Aorta (tissue), 5 donors: Measurements from ENCODE around the gene PKP4. TPM values are rescaled to one million over a fixed set of nuclear protein-coding genes. Genes with fewer than 3 reads are reported as not detected.

Experiments used
- ATAC-seq: fragments of 200-7000 bp; cut with Tn5 transposase; one replicate; pipeline ENCODE4 v1.9.1; 2022; ENCODE audit warnings: moderate library complexity; ENCODE audit not compliant: low FRiP score
- DNase-seq, 2 donors: peaks; one replicate each; pipeline ENCODE4 v3.0.0-alpha.2; 2020
- H3K27ac ChIP-seq, 2 donors: one replicate each; pipeline ENCODE4 v1.5.1; 2013; ENCODE audit warnings: low read length in 2 of 2, mild to moderate bottlenecking in 2 of 2, moderate library complexity in 2 of 2, control low read depth in 1 of 2, inconsistent platforms in 1 of 2, low read depth in 1 of 2
- H3K27me3 ChIP-seq, 2 donors: one replicate each; pipeline ENCODE4 v1.6.1; 2013; ENCODE audit warnings: control low read depth in 1 of 2, low read length in 1 of 2, mild to moderate bottlenecking in 1 of 2, moderate library complexity in 1 of 2; ENCODE audit not compliant: insufficient read depth in 2 of 2, control insufficient read depth in 1 of 2
- H3K36me3 ChIP-seq, 2 donors: one replicate each; pipeline ENCODE4 v1.6.1; 2013; ENCODE audit warnings: control low read depth in 1 of 2, low read length in 1 of 2, mild to moderate bottlenecking in 1 of 2; ENCODE audit not compliant: insufficient read depth in 2 of 2, control insufficient read depth in 1 of 2
- H3K4me1 ChIP-seq, 2 donors: one replicate each; pipeline ENCODE4 v1.6.1; 2013; ENCODE audit warnings: low read length in 2 of 2, control low read depth in 1 of 2, mild to moderate bottlenecking in 1 of 2, moderate library complexity in 1 of 2; ENCODE audit not compliant: insufficient read depth in 2 of 2, control insufficient read depth in 1 of 2
- H3K4me3 ChIP-seq, 2 donors: one replicate each; pipeline ENCODE4 v1.5.1; 2013; ENCODE audit warnings: low read length in 2 of 2, control low read depth in 1 of 2, mild to moderate bottlenecking in 1 of 2
- H3K9me3 ChIP-seq: one replicate; pipeline ENCODE4 v1.6.1; 2013; ENCODE audit warnings: mild to moderate bottlenecking, low read length; ENCODE audit not compliant: control insufficient read depth
- WGBS, 2 donors: extraction: QIAGEN DNeasy Blood & Tissue Kit; methylation state at CpG; one replicate each; pipeline ENCODE4 v1.1.7; 2013; 5-methylcytosine and 5-hydroxymethylcytosine counted together
- intact Hi-C, 2 donors: fragments of 100-400 bp; cut with DNase I; formaldehyde crosslinking; loops; one replicate each; pipeline versions ENCODE4 v1.14.2 to v1.15.0; 2022
- polyA plus RNA-seq, 2 donors: library from polyadenylated mRNA; stranded (reverse); fragments of 200-250 nt; gene quantifications; one replicate each; pipeline ENCODE4 v1.2.3, GENCODE V29; 2013
- total RNA-seq, 2 donors: library from RNA; stranded (reverse); fragmentation: NEBNext Ultra II Directional; extraction: Animal tissue kit (Norgen Biotek cat#: 25700); gene quantifications; one replicate each; pipeline ENCODE4 v1.2.1, GENCODE V29; 2021
- donor health status: healthy with polysubstance abuse.
- donor health status: Bipolar disorder and iron deficiency.
- donor health status: DM: no; HTN: no; CAD: no.
- donor health status: DM: no; HTN: no; CAD: no.
- donor health status: DM: yes; HTN: yes; CAD: no.

The PKP4 gene
- total and polyA plus RNA-seq, 4 donors = 17.7 to 128 (median 44.0) TPM

- no peaks in the 10 kb centered on the region for H3K27me3 ChIP-seq
- peaks cover 3% of the 10 kb centered on the region for H3K9me3 ChIP-seq
- intact Hi-C loops = no loop called here
- 60 to 61% methylated on average over 3 of the region's 3 CpGs for WGBS, 2 donors
- H3K4me1 ChIP-seq = no peaks in the 10 kb centered on the region
- no peak for DNase-seq
- no peak overlapping the region for H3K4me3 ChIP-seq
- no peak overlapping the region for H3K27ac ChIP-seq
- H3K36me3 ChIP-seq = no peaks in the 10 kb centered on the region
- ATAC-seq = no peak
These were observed 228.9 kb downstream of the PKP4 start for GRCh38 chr2:158685646-158686045.

- intact Hi-C loops = no loop called here
- Histone ChIP-seq H3K4me1 (no peaks in the 10 kb centered on the region), H3K9me3 (peaks cover 3% of the 10 kb centered on the region), H3K27me3 (no peaks in the 10 kb centered on the region), H3K4me3 (no peak overlapping the region), H3K27ac (no peak overlapping the region), H3K36me3 (no peaks in the 10 kb centered on the region)
- 58% methylated on average over 11 of the region's 11 CpGs for WGBS, 2 donors
- ATAC-seq (no peak), DNase-seq (no peak)
These were observed 229.5 kb downstream of the PKP4 start for GRCh38 chr2:158686210-158686691.

GRCh38 chr2:158687315-158687714 lies 230.6 kb downstream of the PKP4 start:
- DNase-seq = no peak
- intact Hi-C loops = no loop called here
- H3K36me3 ChIP-seq = no peaks in the 10 kb centered on the region
- no peak overlapping the region for H3K27ac ChIP-seq
- 88 to 91% methylated on average over 3 of the region's 3 CpGs for WGBS, 2 donors
- no peaks in the 10 kb centered on the region for H3K27me3 ChIP-seq
- no peaks in the 10 kb centered on the region for H3K4me1 ChIP-seq
- H3K9me3 ChIP-seq = peaks cover 1% of the 10 kb centered on the region
- no peak for ATAC-seq
- H3K4me3 ChIP-seq = no peak overlapping the region

- no peak for DNase-seq
- no peaks in the 10 kb centered on the region for H3K27me3 ChIP-seq
- no peaks in the 10 kb centered on the region for H3K4me1 ChIP-seq
- H3K27ac ChIP-seq = no peak overlapping the region
- peaks cover 1% of the 10 kb centered on the region for H3K9me3 ChIP-seq
- H3K4me3 ChIP-seq = no peak overlapping the region
- intact Hi-C loops = no loop called here
- WGBS, 2 donors = 62 to 69% methylated on average over 4 of the region's 4 CpGs
- no peaks in the 10 kb centered on the region for H3K36me3 ChIP-seq
- ATAC-seq = no peak
These were observed 232.0 kb downstream of the PKP4 start for GRCh38 chr2:158688721-158689120.

- no peak for ATAC-seq
- H3K4me1 ChIP-seq = no peaks in the 10 kb centered on the region
- H3K27ac ChIP-seq = no peak overlapping the region
- DNase-seq = no peak
- peaks cover 1% of the 10 kb centered on the region for H3K9me3 ChIP-seq
- no peak overlapping the region for H3K4me3 ChIP-seq
- intact Hi-C loops = no loop called here
- no peaks in the 10 kb centered on the region for H3K27me3 ChIP-seq
- H3K36me3 ChIP-seq = no peaks in the 10 kb centered on the region
- 83 to 84% methylated on average over 5 of the region's 5 CpGs for WGBS, 2 donors
These were observed 232.6 kb downstream of the PKP4 start for GRCh38 chr2:158689391-158689790.

GRCh38 chr2:158690823-158691222 lies 234.1 kb downstream of the PKP4 start:
- WGBS, 2 donors = 94 to 96% methylated on average over 2 of the region's 2 CpGs

GRCh38 chr2:158691619-158692018 lies 234.9 kb downstream of the PKP4 start:
- peaks cover 1% of the 10 kb centered on the region for H3K9me3 ChIP-seq
- H3K36me3 ChIP-seq = no peaks in the 10 kb centered on the region
- intact Hi-C loops = no loop called here
- no peaks in the 10 kb centered on the region for H3K4me1 ChIP-seq
- ATAC-seq (no peak), DNase-seq (no peak)
- H3K4me3 ChIP-seq = no peak overlapping the region
- H3K27me3 ChIP-seq = no peaks in the 10 kb centered on the region
- 73 to 89% methylated on average over 4 of the region's 4 CpGs for WGBS, 2 donors
- no peak overlapping the region for H3K27ac ChIP-seq

More at GRCh38 chr2:158690823-158691222, 234.1 kb downstream of the PKP4 start:
- H3K4me1 ChIP-seq = no peaks in the 10 kb centered on the region
- H3K4me3 ChIP-seq = no peak overlapping the region
- H3K36me3 ChIP-seq = no peaks in the 10 kb centered on the region
- DNase-seq (no peak), ATAC-seq (no peak)
- intact Hi-C loops = no loop called here
- H3K27me3 ChIP-seq = no peaks in the 10 kb centered on the region
- no peak overlapping the region for H3K27ac ChIP-seq
- H3K9me3 ChIP-seq = peaks cover 1% of the 10 kb centered on the region

- no peak overlapping the region for H3K27ac ChIP-seq
- WGBS, 2 donors = 91 to 92% methylated on average over 3 of the region's 3 CpGs
- H3K27me3 ChIP-seq = no peaks in the 10 kb centered on the region
- ATAC-seq = no peak
- peaks cover 1% of the 10 kb centered on the region for H3K9me3 ChIP-seq
- H3K4me3 ChIP-seq = no peak overlapping the region
- intact Hi-C loops = no loop called here
- DNase-seq = no peak
- H3K36me3 ChIP-seq = no peaks in the 10 kb centered on the region
- H3K4me1 ChIP-seq = no peaks in the 10 kb centered on the region
These were observed 235.8 kb downstream of the PKP4 start for GRCh38 chr2:158692372-158693103.

GRCh38 chr2:158693476-158693875 lies 236.7 kb downstream of the PKP4 start:
- H3K27me3 ChIP-seq = no peaks in the 10 kb centered on the region
- DNase-seq = no peak
- no peak for ATAC-seq
- H3K9me3 ChIP-seq = no peaks in the 10 kb centered on the region
- no peak overlapping the region for H3K27ac ChIP-seq
- H3K4me3 ChIP-seq = no peak overlapping the region
- intact Hi-C loops = no loop called here
- H3K36me3 ChIP-seq = no peaks in the 10 kb centered on the region
- H3K4me1 ChIP-seq = no peaks in the 10 kb centered on the region
